ENCODE measurements around the gene HMMR.
"Not testable (repeated sequence)": the region's sequence is repeated elsewhere in the genome, so short reads cannot be mapped to it uniquely, and the experiment has no call there.

Gene HMMR

DNA sequence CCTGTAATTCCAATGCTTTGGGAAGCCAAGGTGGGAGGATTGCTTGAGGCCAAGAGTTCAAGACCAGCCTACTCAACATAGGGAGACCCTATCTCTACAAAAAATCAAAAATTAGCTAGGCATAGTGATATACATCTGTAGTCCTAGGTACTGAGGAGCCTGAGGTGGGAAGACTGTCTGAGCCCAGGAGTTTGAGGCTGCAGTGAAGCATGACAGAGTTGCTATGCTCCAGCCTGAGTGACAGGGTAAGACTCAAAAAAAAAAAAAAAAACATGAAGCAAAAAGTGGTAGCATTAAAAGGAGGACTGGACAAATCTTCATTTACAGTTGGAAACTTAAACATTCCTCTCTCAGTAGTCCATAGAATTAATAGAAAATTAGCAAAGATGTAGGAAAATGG lies 13.2 kb upstream of the HMMR start:
- H3K4me3 ChIP-seq (ENCODE audit: low read length), result no peak overlapping the region
- no peak for DNase-seq (ENCODE audit: low read depth)
- TF ChIP-seq, protein P1, sequence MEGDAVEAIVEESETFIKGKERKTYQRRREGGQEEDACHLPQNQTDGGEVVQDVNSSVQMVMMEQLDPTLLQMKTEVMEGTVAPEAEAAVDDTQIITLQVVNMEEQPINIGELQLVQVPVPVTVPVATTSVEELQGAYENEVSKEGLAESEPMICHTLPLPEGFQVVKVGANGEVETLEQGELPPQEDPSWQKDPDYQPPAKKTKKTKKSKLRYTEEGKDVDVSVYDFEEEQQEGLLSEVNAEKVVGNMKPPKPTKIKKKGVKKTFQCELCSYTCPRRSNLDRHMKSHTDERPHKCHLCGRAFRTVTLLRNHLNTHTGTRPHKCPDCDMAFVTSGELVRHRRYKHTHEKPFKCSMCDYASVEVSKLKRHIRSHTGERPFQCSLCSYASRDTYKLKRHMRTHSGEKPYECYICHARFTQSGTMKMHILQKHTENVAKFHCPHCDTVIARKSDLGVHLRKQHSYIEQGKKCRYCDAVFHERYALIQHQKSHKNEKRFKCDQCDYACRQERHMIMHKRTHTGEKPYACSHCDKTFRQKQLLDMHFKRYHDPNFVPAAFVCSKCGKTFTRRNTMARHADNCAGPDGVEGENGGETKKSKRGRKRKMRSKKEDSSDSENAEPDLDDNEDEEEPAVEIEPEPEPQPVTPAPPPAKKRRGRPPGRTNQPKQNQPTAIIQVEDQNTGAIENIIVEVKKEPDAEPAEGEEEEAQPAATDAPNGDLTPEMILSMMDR (IDR thresholded peaks at IDR 0.05; ENCODE audit: insufficient read depth, low read depth, low read length, missing control alignments), result no peak

DNA sequence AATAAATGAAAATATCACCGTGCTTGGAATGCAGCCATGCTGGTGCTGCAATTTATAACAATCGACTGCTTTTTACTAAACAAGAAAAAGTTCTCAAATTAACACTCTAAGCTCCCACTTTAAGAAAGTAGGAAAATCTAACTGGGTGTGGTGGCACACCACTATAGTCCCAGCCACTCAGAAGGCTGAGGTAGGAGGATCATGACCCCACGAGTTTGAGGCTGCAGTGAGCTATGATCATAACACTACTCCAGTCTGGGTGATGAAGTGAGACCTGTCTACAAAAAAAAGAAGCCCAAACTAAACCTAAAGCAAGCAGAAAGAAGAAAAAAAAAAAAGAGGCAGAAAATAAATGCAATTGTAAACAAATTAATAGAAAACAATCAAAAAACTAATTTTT lies 12.6 kb upstream of the HMMR start:
- TF ChIP-seq, protein P1 (IDR thresholded peaks at IDR 0.05; ENCODE audit: insufficient read depth, low read depth, low read length, missing control alignments), result no peak
- no peak overlapping the region for H3K4me3 ChIP-seq (ENCODE audit: low read length)
- no peak for DNase-seq (ENCODE audit: low read depth)

DNA sequence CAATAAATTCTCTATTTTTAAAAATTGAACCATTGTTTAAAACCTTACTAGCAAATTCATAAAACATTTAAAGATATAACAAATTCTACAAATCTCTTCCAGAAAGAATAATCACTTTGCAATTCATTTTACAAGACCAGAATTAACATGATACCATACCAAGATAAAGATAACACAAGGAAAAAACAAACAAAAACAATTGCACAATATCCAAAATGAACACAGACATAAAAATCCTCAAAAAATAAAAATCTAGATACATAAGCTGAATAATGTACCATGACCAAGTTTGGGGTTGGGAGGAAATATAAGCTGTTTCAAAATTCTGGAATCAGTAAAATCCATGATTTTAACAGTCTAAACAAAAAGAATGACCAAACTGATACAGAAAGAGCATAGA lies 11.9 kb upstream of the HMMR start:
- H3K4me3 ChIP-seq (ENCODE audit: low read length), result no peak overlapping the region
- DNase-seq (ENCODE audit: low read depth), result no peak
- TF ChIP-seq, protein P1 (IDR thresholded peaks at IDR 0.05; ENCODE audit: insufficient read depth, low read depth, low read length, missing control alignments), result no peak

DNA sequence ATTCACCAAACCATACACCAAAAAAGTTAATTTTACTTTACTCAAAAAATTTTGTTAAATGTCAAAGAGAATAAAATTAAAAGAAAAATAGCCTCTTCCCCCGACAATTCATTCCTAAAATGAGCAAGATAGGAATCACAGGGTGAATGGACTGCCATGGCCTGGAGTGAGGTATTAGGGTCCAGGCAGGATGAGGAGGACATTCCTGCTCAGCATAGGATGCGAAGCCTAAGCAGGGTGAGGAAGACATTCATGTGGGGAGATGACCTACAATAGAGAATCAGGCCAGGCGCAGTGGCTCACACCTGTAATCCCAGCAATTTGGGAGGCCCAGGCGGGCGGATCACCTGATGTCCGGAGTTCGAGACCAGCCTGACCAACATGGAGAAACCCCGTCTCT lies 8.9 kb upstream of the HMMR start:
- DNase-seq (ENCODE audit: low read depth), result no peak
- TF ChIP-seq, protein P1 (IDR thresholded peaks at IDR 0.05; ENCODE audit: insufficient read depth, low read depth, low read length, missing control alignments), result no peak
- no peak overlapping the region for H3K4me3 ChIP-seq (ENCODE audit: low read length)

DNA sequence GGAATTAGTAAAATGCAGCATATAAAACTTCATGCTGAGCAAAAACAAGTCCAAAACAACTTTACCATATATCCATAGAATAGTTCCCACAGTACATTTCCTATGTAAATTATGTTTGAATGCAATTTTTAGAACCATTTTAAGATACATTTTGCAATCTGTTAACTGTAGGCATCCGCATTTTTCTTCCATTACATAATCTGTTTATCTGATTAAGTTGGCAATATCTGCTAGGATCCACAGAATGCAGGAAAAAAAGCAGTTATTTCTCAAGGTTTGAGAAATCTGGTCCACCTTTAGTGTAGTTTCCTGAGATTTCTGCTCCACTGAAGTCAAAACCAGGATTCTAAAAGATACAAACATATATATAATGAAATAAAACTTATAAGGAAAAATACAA lies 6.7 kb upstream of the HMMR start:
- no peak for DNase-seq (ENCODE audit: low read depth)

DNA sequence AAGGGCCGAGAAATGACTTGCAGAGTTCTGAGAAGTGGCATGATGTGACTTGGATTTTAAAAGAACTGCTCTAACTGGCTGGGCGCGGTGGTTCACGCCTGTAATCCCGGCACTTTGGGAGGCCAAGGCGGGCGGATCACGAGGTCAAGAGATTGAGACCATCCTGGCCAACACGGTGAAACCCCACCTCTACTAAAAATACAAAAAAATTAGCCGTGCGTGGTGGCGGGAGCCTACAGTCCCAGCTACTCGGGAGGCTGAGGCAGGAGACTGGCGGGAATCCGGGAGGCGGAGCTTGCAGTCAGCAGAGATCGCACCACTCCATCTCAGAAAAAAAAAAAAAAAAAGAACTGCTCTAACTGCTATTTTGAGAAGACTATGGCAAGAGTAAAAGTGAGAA lies 5.0 kb upstream of the HMMR start:
- H3K4me3 ChIP-seq (ENCODE audit: low read length); DNase-seq (ENCODE audit: low read depth): not testable (repeated sequence)

More for the DNA sequence above, 6.7 kb upstream of the HMMR start:
- H3K4me3 ChIP-seq (ENCODE audit: low read length), result no peak overlapping the region
- TF ChIP-seq, protein P1 (IDR thresholded peaks at IDR 0.05; ENCODE audit: insufficient read depth, low read depth, low read length, missing control alignments), result no peak

DNA sequence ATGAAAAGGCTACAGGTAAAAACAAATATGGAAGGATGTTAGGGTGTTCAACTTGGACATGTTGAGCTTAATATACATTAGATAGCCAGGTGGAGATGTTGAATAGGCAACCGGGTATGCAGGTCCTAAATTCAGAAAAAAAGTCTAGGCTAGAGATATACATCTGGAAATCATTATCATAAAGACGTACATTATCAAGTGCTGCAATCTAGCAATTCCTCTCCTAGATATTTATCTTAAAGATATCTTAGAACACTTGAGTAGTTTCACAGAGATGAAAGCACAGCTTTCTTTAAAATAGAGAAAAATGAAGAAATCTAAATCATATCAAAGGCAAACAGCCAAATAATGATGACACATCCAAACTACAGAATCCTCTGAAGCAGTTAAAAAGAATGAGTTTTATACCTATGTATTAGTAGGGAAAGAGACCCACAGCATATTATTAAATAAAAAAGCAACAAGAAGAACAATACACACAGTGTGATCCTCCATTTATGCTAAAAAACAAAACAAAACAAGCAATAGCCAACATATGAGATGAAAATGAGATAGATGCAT lies 4.3 kb upstream of the HMMR start:
- no peak for DNase-seq (ENCODE audit: low read depth)
- H3K4me3 ChIP-seq (ENCODE audit: low read length), result no peak overlapping the region
- TF ChIP-seq, protein P1 (IDR thresholded peaks at IDR 0.05; ENCODE audit: insufficient read depth, low read depth, low read length, missing control alignments), result no peak
